ENCODE data around the gene RRP12. TPM values are rescaled to one million over a fixed set of nuclear protein-coding genes. Genes with fewer than 3 reads are reported as not detected.

The RRP12 gene
- 41.7 and 47.4 TPM in 2 replicates for total RNA-seq (2014; rRNA removed; shearing (Covaris generic))

GRCh38 chr10:97400665-97401454 is at the start of gene RRP12:
TSS of gene RRP12 (minus strand) at chr10:97401340. CDS start at chr10:97401231, 109 bp downstream.
- H3K27me3 ChIP-seq (ENCODE audit: control insufficient read depth, insufficient read depth, low read length), result no peaks in the 10 kb centered on the region
- H3K36me3 ChIP-seq (replicated peaks; ENCODE audit: control insufficient read depth, insufficient read depth, low read length), result peaks cover 7% of the 10 kb centered on the region
- peak within 1 kb of the TSS; percentile 44 for H3K4me3 ChIP-seq (ENCODE audit: insufficient read depth, low read depth, low read length)
- DNase-seq, result peak; percentile 96

DNA sequence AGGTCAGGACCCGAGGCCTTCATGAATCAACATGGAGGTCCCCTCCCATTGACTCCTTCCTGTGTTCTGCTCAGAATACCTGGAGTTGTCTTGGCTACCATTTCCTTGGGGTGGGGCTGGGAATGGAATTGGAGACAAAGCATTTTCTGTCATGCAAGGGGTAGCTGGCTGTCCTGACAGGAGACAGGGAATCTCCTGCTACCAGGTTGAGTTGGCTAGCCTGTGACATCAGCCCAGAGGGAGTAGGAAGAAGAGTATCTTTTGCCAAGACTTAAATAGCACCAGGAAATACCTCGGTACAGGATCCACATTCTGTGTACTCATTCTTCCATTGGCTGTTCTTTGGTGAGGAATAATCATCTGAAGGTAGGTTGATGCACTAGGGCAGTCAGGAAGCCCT is 49.7 kb upstream of the RRP12 start:
- no peak overlapping the region for H3K4me3 ChIP-seq (ENCODE audit: insufficient read depth, low read depth, low read length)
- peaks cover 16% of the 10 kb centered on the region for H3K36me3 ChIP-seq (replicated peaks; ENCODE audit: control insufficient read depth, insufficient read depth, low read length)
- H3K27me3 ChIP-seq (ENCODE audit: control insufficient read depth, insufficient read depth, low read length), result no peaks in the 10 kb centered on the region
- DNase-seq, result no peak

GRCh38 chr10:97445722-97446639 is 44.8 kb upstream of the RRP12 start, which contains the start of the genes EXOSC1 and ZDHHC16:
TSS of gene EXOSC1 (minus strand) at chr10:97446006. CDS start at chr10:97445985, 21 bp downstream.
TSS of gene ZDHHC16 (plus strand) at chr10:97446175. CDS start at chr10:97451676, 5,501 bp downstream.
- DNase-seq, result peak; percentile 99
- Histone ChIP-seq H3K36me3 (replicated peaks; ENCODE audit: control insufficient read depth, insufficient read depth, low read length) (no peaks in the 10 kb centered on the region), H3K4me3 (ENCODE audit: insufficient read depth, low read depth, low read length) (peak within 1 kb of the TSS; percentile 91), H3K27me3 (ENCODE audit: control insufficient read depth, insufficient read depth, low read length) (no peaks in the 10 kb centered on the region)

DNA sequence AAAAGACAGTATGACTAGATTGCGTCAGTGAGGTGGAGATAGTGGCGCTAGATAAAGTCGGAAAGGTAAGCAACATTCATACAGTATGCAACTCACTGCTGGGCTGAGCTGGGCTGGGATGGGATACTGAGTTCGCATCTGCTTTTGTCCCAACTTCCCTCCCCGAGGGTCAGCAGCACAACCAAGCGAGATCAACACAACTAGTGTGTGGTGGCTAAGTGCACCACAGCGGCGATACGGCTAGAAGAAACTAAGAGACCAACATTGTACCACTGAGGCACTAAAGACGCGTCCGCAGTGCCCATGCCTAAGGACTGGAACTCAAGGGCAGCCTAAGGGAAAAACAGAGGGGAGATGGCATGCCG is 44.2 kb upstream of the RRP12 start:
- no peaks in the 10 kb centered on the region for H3K36me3 ChIP-seq (replicated peaks; ENCODE audit: control insufficient read depth, insufficient read depth, low read length)
- no peak for DNase-seq
- H3K4me3 ChIP-seq (ENCODE audit: insufficient read depth, low read depth, low read length), result peak overlapping the region; percentile 91
- H3K27me3 ChIP-seq (ENCODE audit: control insufficient read depth, insufficient read depth, low read length), result no peaks in the 10 kb centered on the region

DNA sequence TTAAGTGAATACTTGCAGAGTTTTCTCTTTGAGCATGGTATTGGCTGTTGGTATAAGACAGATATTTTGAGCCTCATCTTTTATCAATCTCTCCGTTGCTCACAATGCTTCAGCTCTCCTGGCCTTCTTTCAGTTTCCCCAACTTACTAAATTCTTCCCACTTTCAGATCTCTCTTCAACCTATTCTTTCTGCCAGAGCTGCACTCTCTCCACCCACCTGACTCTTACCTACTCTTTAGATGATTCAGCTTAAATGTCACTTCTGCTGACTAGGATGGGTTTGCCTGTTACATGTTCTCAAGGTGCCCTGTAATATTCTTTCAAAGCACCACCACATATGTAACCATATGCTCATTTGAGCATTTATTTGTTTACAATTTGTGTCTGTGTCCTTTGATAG is 43.1 kb upstream of the RRP12 start:
- Histone ChIP-seq H3K27me3 (ENCODE audit: control insufficient read depth, insufficient read depth, low read length) (no peaks in the 10 kb centered on the region), H3K4me3 (ENCODE audit: insufficient read depth, low read depth, low read length) (no peak overlapping the region), H3K36me3 (replicated peaks; ENCODE audit: control insufficient read depth, insufficient read depth, low read length) (peaks cover 3% of the 10 kb centered on the region; the same call in 1 of the 2 replicates)
- DNase-seq, result no peak

DNA sequence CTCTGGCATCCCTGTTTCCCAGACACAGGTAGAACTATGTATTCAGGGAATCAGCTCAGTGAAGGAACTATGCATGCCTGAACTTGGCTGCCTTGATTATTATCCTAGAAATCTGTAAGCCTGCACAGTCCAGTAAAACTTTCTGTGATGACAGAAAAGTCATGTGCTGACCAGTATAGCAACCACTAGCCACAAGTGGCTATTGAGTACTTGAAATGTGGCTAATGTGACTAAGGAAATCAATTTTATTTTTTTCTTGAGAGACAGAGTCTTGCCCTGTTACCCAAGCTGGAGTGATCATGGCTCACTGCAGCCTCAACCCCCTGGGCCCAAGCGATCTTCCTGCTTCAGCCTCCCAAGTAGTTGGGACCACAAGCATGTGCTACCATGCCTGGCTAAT is 41.1 kb upstream of the RRP12 start:
- DNase-seq, result no peak
- no peak overlapping the region for H3K4me3 ChIP-seq (ENCODE audit: insufficient read depth, low read depth, low read length)
- no peaks in the 10 kb centered on the region for H3K27me3 ChIP-seq (ENCODE audit: control insufficient read depth, insufficient read depth, low read length)
- H3K36me3 ChIP-seq (replicated peaks; ENCODE audit: control insufficient read depth, insufficient read depth, low read length), result peaks cover 6% of the 10 kb centered on the region

DNA sequence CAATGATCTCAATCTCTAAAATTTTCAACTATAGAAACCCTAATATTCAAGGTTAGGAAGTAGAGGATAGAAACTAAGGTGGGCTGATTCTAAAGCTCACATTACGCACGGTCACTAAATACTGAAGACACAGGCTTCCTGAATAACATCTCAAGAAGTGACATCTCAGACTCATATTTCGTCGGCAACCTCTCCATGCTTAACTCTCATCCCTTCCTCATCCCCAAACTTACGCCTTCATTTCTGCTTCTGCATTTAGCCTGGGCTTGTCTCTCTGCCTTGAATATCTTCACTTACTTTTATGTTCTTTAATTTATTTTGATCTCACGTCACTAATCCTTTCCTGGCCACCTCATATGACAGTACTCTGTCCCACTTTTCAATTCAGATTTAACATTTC is 34.1 kb upstream of the RRP12 start:
- no peak for DNase-seq
- H3K36me3 ChIP-seq (replicated peaks; ENCODE audit: control insufficient read depth, insufficient read depth, low read length), result peaks cover 32% of the 10 kb centered on the region
- no peaks in the 10 kb centered on the region for H3K27me3 ChIP-seq (ENCODE audit: control insufficient read depth, insufficient read depth, low read length)
- no peak overlapping the region for H3K4me3 ChIP-seq (ENCODE audit: insufficient read depth, low read depth, low read length)

GRCh38 chr10:97434557-97434956 is 33.4 kb upstream of the RRP12 start:
- no peak for DNase-seq
- Histone ChIP-seq H3K27me3 (ENCODE audit: control insufficient read depth, insufficient read depth, low read length) (no peaks in the 10 kb centered on the region), H3K4me3 (ENCODE audit: insufficient read depth, low read depth, low read length) (no peak overlapping the region), H3K36me3 (replicated peaks; ENCODE audit: control insufficient read depth, insufficient read depth, low read length) (peaks cover 35% of the 10 kb centered on the region)

GRCh38 chr10:97434055-97434454 is 32.9 kb upstream of the RRP12 start:
- no peak for DNase-seq

GRCh38 chr10:97428572-97428981 is 27.4 kb upstream of the RRP12 start:
- no peaks in the 10 kb centered on the region for H3K27me3 ChIP-seq (ENCODE audit: control insufficient read depth, insufficient read depth, low read length)
- H3K4me3 ChIP-seq (ENCODE audit: insufficient read depth, low read depth, low read length), result no peak overlapping the region
- DNase-seq, result peak; percentile 34
- peaks cover 27% of the 10 kb centered on the region for H3K36me3 ChIP-seq (replicated peaks; ENCODE audit: control insufficient read depth, insufficient read depth, low read length)

More at GRCh38 chr10:97434055-97434454, 32.9 kb upstream of the RRP12 start:
- Histone ChIP-seq H3K4me3 (ENCODE audit: insufficient read depth, low read depth, low read length) (no peak overlapping the region), H3K27me3 (ENCODE audit: control insufficient read depth, insufficient read depth, low read length) (no peaks in the 10 kb centered on the region), H3K36me3 (replicated peaks; ENCODE audit: control insufficient read depth, insufficient read depth, low read length) (peaks cover 35% of the 10 kb centered on the region)

- Histone ChIP-seq H3K27me3 (ENCODE audit: control insufficient read depth, insufficient read depth, low read length) (no peaks in the 10 kb centered on the region), H3K4me3 (ENCODE audit: insufficient read depth, low read depth, low read length) (peak overlapping the region; percentile 99), H3K36me3 (replicated peaks; ENCODE audit: control insufficient read depth, insufficient read depth, low read length) (peaks cover 27% of the 10 kb centered on the region)
- peak; percentile 74 for DNase-seq
Measured at GRCh38 chr10:97427571-97428179, 26.5 kb upstream of the RRP12 start.

GRCh38 chr10:97426776-97427570 is 25.8 kb upstream of the RRP12 start:
- DNase-seq, result peak; percentile 38
- H3K36me3 ChIP-seq (replicated peaks; ENCODE audit: control insufficient read depth, insufficient read depth, low read length), result peaks cover 27% of the 10 kb centered on the region
- no peaks in the 10 kb centered on the region for H3K27me3 ChIP-seq (ENCODE audit: control insufficient read depth, insufficient read depth, low read length)
- peak overlapping the region; percentile 99 for H3K4me3 ChIP-seq (ENCODE audit: insufficient read depth, low read depth, low read length)

- peak; percentile 100 for DNase-seq
- peaks cover 20% of the 10 kb centered on the region for H3K36me3 ChIP-seq (replicated peaks; ENCODE audit: control insufficient read depth, insufficient read depth, low read length)
- H3K27me3 ChIP-seq (ENCODE audit: control insufficient read depth, insufficient read depth, low read length), result no peaks in the 10 kb centered on the region
- H3K4me3 ChIP-seq (ENCODE audit: insufficient read depth, low read depth, low read length), result peak within 1 kb of the TSS; percentile 99
Measured at GRCh38 chr10:97425964-97426775, 25.0 kb upstream of the RRP12 start, which contains the start of gene PGAM1. TSS of gene PGAM1 (plus strand) at chr10:97426191. CDS start at chr10:97426308, 117 bp downstream.

All from H7 (cell line).